GM10266 (cell line): ENCODE measurements around the gene UPK3BL2.
"Not testable (repeated sequence)": the region's sequence is repeated elsewhere in the genome, so short reads cannot be mapped to it uniquely, and the experiment has no call there.

ENCODE experiments used
- DNase-seq: peaks from one replicate; pipeline ENCODE4 v3.0.0; 2012; ENCODE audit errors: extremely low spot score

UPK3BL2 gene

DNA sequence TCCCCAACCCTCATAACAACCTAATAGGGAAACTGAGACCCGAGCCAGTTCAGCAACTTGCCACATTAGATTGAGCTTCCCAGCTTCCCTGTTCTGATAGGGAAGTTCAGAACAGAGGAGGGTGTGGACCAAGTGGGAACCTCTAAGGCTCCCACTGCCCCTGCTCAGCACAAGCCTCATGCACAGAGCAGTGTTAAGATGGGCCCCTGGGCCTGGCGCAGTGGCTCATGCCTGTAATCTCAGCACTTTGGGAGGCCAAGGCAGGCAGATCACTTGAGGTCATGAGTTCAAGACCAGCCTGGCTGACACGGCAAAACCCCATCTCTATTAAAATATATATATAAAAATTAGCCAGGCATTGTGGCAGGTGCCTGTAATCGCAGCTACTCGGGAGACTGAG is 46.2 kb downstream of the UPK3BL2 start:
- not testable (repeated sequence) for DNase-seq

DNA sequence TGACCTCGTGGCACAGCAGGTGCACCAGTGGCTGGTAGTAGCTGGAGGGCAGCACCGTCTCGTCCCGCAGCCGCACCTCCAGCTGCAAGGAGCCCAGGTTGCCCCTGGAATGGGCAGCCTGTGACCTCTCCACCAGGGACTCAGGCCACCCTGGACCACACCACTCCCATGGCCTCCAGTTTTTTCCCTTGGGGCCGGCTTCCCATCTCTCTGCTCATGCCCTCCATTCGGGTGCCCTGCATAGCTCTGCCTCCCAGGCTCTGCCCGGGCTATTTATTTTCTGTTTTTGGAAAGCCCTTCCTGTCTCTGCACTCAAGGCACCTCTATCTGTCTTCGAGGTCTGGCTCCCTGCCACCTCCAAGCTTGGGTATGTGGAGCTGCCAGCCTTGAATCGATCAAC is 46.6 kb downstream of the UPK3BL2 start:
- not testable (repeated sequence) for DNase-seq

- not testable (repeated sequence) for DNase-seq
These were observed 48.9 kb downstream of the UPK3BL2 start for GRCh38 chr7:102494473-102495149.

- DNase-seq: not testable (repeated sequence)
These were observed 49.5 kb downstream of the UPK3BL2 start for GRCh38 chr7:102494026-102494425.

DNA sequence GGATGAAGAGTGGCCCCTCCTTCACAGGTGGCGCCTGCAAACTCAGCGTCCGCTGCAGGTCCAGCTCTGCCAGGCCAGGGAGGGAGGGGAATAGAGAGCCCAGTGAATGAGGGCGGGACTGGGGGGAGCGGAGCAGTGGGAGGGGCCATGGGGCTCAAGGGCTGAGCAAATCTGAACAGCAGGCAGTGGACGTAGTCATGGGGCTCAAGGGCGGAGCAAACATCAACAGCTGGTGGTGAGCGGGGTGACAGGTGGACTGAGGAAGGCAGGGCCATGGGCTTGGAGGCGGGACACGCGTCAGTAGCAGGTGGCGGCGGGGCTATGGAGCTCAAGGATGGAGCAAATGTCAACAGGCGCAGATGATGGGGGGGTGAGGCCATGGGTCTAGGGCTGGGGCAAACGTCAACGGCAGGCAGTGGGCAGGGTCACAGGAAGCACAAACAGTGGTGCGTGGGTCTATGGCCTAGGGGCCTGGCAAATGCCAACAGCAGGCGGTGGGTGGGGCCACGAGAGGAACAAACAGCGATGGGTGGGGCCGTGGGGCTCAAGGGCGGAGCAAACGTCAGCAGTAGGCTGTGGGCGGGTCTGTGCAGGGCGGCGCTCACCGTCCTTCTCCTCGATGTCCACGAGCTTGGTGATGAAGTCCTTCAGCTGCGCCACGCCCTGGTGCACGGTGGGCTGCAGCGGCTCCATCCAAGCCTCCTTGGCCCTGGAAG is 50.1 kb downstream of the UPK3BL2 start:
- not testable (repeated sequence) for DNase-seq

- DNase-seq: not testable (repeated sequence)
These were observed 52.9 kb downstream of the UPK3BL2 start for GRCh38 chr7:102490529-102491075.
